Esophagus muscularis mucosa (tissue), 4 donors: ENCODE data around the gene NEU1. TPM values are rescaled to one million over a fixed set of nuclear protein-coding genes. Genes with fewer than 3 reads are reported as not detected.
"Not testable (repeated sequence)": the region's sequence is repeated elsewhere in the genome, so short reads cannot be mapped to it uniquely, and the experiment has no call there.

Experiments used
- DNase-seq: peaks from one replicate; pipeline ENCODE4 v3.0.0-alpha.2; 2017; ENCODE audit errors: extremely low spot score
- H3K27ac ChIP-seq, 4 donors: fragments of 200-600 bp; sonication (generic); replicated peaks in 1 of 4; 1 replicate in 3 of 4; 2 replicates in 1 of 4; pipeline ENCODE4 v1.5.1; 2016 to 2019; ENCODE audit warnings: mild to moderate bottlenecking in 1 of 4
- H3K27me3 ChIP-seq, 4 donors: fragments of 200-600 bp; sonication (generic); one replicate each; pipeline versions ENCODE4 v1.5.1 to v1.6.0; 2016 to 2019
- H3K36me3 ChIP-seq, 4 donors: fragments of 200-600 bp; sonication (generic); one replicate each; pipeline ENCODE4 v1.5.1; 2016 to 2019
- H3K4me1 ChIP-seq, 4 donors: fragments of 200-600 bp; sonication (generic); one replicate each; pipeline ENCODE4 v1.5.1; 2016 to 2019
- H3K4me3 ChIP-seq, 4 donors: fragments of 200-600 bp; sonication (generic); 1 replicate in 2 of 4; 2 replicates in 2 of 4; pipeline ENCODE4 v1.5.1; 2016 to 2019; ENCODE audit warnings: mild to moderate bottlenecking in 4 of 4, moderate library complexity in 1 of 4
- H3K9me3 ChIP-seq, 4 donors: fragments of 200-600 bp; sonication (generic); 1 replicate in 3 of 4; 2 replicates in 1 of 4; pipeline ENCODE4 v1.5.1; 2016 to 2019
- CTCF ChIP-seq, 3 experiments: fragments of 200-600 bp in 2 of 3; fragments of 450-650 bp in 1 of 3; sonication (generic) in 2 of 3; IDR thresholded peaks; one replicate each; pipeline ENCODE4 v1.5.1; 2017 to 2019; ENCODE audit warnings: antibody characterized with exemption in 3 of 3, mild to moderate bottlenecking in 2 of 3, moderate library complexity in 1 of 3
- EP300 ChIP-seq: sonication (generic); formaldehyde crosslinking; IDR thresholded peaks from one replicate; pipeline ENCODE4 v1.6.1; 2017; ENCODE audit warnings: antibody characterized with exemption
- POLR2A ChIP-seq: fragments of 450-650 bp; IDR thresholded peaks from one replicate; pipeline ENCODE4 v1.6.1; 2017; ENCODE audit warnings: antibody characterized with exemption, moderate library complexity, mild to moderate bottlenecking, low read depth
- POLR2AphosphoS5 ChIP-seq, 2 donors: sonication (generic); formaldehyde crosslinking; IDR thresholded peaks; one replicate each; pipeline ENCODE4 v1.6.1; 2017; ENCODE audit warnings: antibody characterized with exemption in 2 of 2
- WGBS: methylation state at CpG from one replicate; pipeline ENCODE4 v1.1.5; 2018; 5-methylcytosine and 5-hydroxymethylcytosine counted together
- intact Hi-C: fragments of 100-400 bp; cut with DNase I; formaldehyde crosslinking; loops from one replicate; pipeline ENCODE4 v1.15.1; 2023
- total RNA-seq, 4 donors: library from RNA; depleted of rRNA; stranded (reverse); fragments of >200 nt; gene quantifications; one replicate each; pipeline versions ENCODE4 v1.1.0 to v1.2.1, GENCODE V29; 2016

NEU1 gene
- 10 to 100 TPM; 24.9 to 39.6 (median 34.9) TPM for total RNA-seq

GRCh38 chr6:31862344-31863235 is at the start of gene NEU1:
Gene NEU1 (minus strand): TSS chr6:31862821. CDS start chr6:31862776, 45 bp downstream.
- H3K27me3 ChIP-seq: no peaks in the 10 kb centered on the region
- H3K4me3 ChIP-seq: peak within 1 kb of the TSS; percentile 76 to 92 (median 84)
- peak; percentile 100 for DNase-seq
- TF ChIP-seq POLR2AphosphoS5 (IDR thresholded peaks at IDR 0.05) (peak; percentile 98), CTCF (IDR thresholded peaks at IDR 0.05) (no peak), POLR2A (peak; percentile 93), EP300 (no peak)
- H3K9me3 ChIP-seq: no peaks in the 10 kb centered on the region
- WGBS: under 1% methylated on average over 41 of the region's 64 CpGs
- H3K27ac ChIP-seq: peak within 1 kb of the TSS; percentile 89 to 95 (median 92)
- H3K36me3 ChIP-seq: peaks cover 15 to 37% (median 34%) of the 10 kb centered on the region in 4 donors
- peaks cover 20 to 35% (median 27%) of the 10 kb centered on the region in 4 donors for H3K4me1 ChIP-seq
- intact Hi-C loops: loop anchor here (10.0 kb wide), 1 partner anchor 178 kb away; the partner anchor contains the start of gene LY6G5C

- Histone ChIP-seq H3K4me1 (no peaks in the 10 kb centered on the region), H3K9me3 (no peaks in the 10 kb centered on the region), H3K4me3 (no peak overlapping the region), H3K27me3 (no peaks in the 10 kb centered on the region), H3K36me3 (no peaks in the 10 kb centered on the region), H3K27ac (no peak overlapping the region)
- no peak for TF ChIP-seq EP300
- no peak for DNase-seq
- intact Hi-C loops: no loop called here
- WGBS: 81% methylated on average over 11 of the region's 11 CpGs
These were observed 49.4 kb upstream of the NEU1 start for GRCh38 chr6:31911826-31912585.

GRCh38 chr6:31909298-31909697 is 46.7 kb upstream of the NEU1 start:
- H3K4me1 ChIP-seq, DNase-seq, H3K9me3 ChIP-seq, intact Hi-C loops, H3K27ac ChIP-seq, H3K4me3 ChIP-seq, H3K27me3 ChIP-seq, H3K36me3 ChIP-seq: not testable (repeated sequence)
- 85% methylated on average over 7 of the region's 7 CpGs for WGBS

GRCh38 chr6:31908791-31909190 is 46.2 kb upstream of the NEU1 start:
- DNase-seq: no peak
- Histone ChIP-seq H3K27me3 (no peaks in the 10 kb centered on the region), H3K36me3 (no peaks in the 10 kb centered on the region), H3K4me3 (no peak overlapping the region), H3K27ac (no peak overlapping the region), H3K4me1 (peaks cover 0 to 4% (median 2%) of the 10 kb centered on the region in 4 donors), H3K9me3 (no peaks in the 10 kb centered on the region)
- WGBS: 41% methylated on average over 4 of the region's 4 CpGs
- TF ChIP-seq POLR2AphosphoS5 (IDR thresholded peaks at IDR 0.05) (no peak), CTCF (IDR thresholded peaks at IDR 0.05) (no peak), POLR2A (no peak), EP300 (no peak)
- intact Hi-C loops: no loop called here

GRCh38 chr6:31908255-31908654 is 45.6 kb upstream of the NEU1 start:
- DNase-seq, H3K4me3 ChIP-seq, H3K36me3 ChIP-seq, H3K9me3 ChIP-seq, H3K27me3 ChIP-seq, H3K27ac ChIP-seq, H3K4me1 ChIP-seq, intact Hi-C loops: not testable (repeated sequence)
- 94% methylated on average over 5 of the region's 5 CpGs for WGBS

GRCh38 chr6:31907158-31907813 is 44.7 kb upstream of the NEU1 start:
- Histone ChIP-seq H3K9me3 (no peaks in the 10 kb centered on the region), H3K4me3 (no peak overlapping the region), H3K27ac (no peak overlapping the region), H3K36me3 (no peaks in the 10 kb centered on the region), H3K4me1 (peaks cover 9 to 19% (median 16%) of the 10 kb centered on the region in 4 donors), H3K27me3 (no peaks in the 10 kb centered on the region)
- 62% methylated on average over 7 of the region's 7 CpGs for WGBS
- no peak for TF ChIP-seq POLR2AphosphoS5 (IDR thresholded peaks at IDR 0.05)
- TF ChIP-seq POLR2A: no peak
- TF ChIP-seq CTCF (IDR thresholded peaks at IDR 0.05): no peak
- no peak for TF ChIP-seq EP300
- intact Hi-C loops: no loop called here
- DNase-seq: no peak

GRCh38 chr6:31906727-31907126 is 44.1 kb upstream of the NEU1 start:
- intact Hi-C loops, H3K4me3 ChIP-seq, H3K27ac ChIP-seq, H3K27me3 ChIP-seq, H3K36me3 ChIP-seq, H3K9me3 ChIP-seq, DNase-seq: not testable (repeated sequence)
- peaks cover 9 to 19% (median 16%) of the 10 kb centered on the region in 4 donors for H3K4me1 ChIP-seq
- 83% methylated on average over 8 of the region's 8 CpGs for WGBS
